HEK293 (cell line): Measurements from ENCODE around the gene CACNA2D4.
A peak's percentile ranks its signal among the peaks of the same experiment; 100 is the strongest.

Experiments
- CTCF ChIA-PET: fragments of 350-600 bp; formaldehyde crosslinking; extraction: SDS; loops from one replicate; lab custom pipeline; 2021; ENCODE audit warnings: antibody characterized with exemption; lab: Yijun Ruan, JAX
- POLR2A ChIA-PET: fragments of 300-600 bp; formaldehyde crosslinking; extraction: SDS; loops from one replicate; lab custom pipeline; 2020; ENCODE audit warnings: antibody characterized with exemption, inconsistent platforms; lab: Yijun Ruan, JAX
- H3K27ac ChIP-seq: fragments of 200-500 bp; sonication (Bioruptor generic); 2 replicates; pipeline ENCODE4 v1.5.1; 2014; ENCODE audit warnings: low read depth, low read length, control low read depth, inconsistent platforms; ENCODE audit errors: extremely low read depth
- H3K36me3 ChIP-seq, 2 experiments: fragments of 200-500 bp in 1 of 2; sonication (Bioruptor generic) in 1 of 2; 1 replicate in 1 of 2; 2 replicates in 1 of 2; pipeline ENCODE4 v1.5.1; 2014 to 2017; ENCODE audit warnings: inconsistent platforms in 2 of 2, low read length in 2 of 2; ENCODE audit not compliant: control insufficient read depth in 2 of 2, insufficient read depth in 1 of 2
- H3K4me1 ChIP-seq: fragments of 200-500 bp; sonication (Bioruptor generic); 2 replicates; pipeline ENCODE4 v1.5.1; 2014; ENCODE audit warnings: mild to moderate bottlenecking, low read length, inconsistent platforms; ENCODE audit not compliant: control insufficient read depth, insufficient read depth
- H3K4me3 ChIP-seq: 2 replicates; pipeline ENCODE4 v1.5.1; 2011; ENCODE audit warnings: low read depth, mild to moderate bottlenecking, control low read depth, low read length, moderate library complexity
- H3K9me3 ChIP-seq: fragments of 200-500 bp; sonication (Bioruptor generic); 2 replicates; pipeline ENCODE4 v1.5.1; 2014; ENCODE audit warnings: low read depth, low read length, inconsistent platforms; ENCODE audit not compliant: control insufficient read depth, insufficient read depth
- BCL11A ChIP-seq: fragments of 450-650 bp; formaldehyde crosslinking; IDR thresholded peaks from 2 replicates; pipeline ENCODE4 v1.5.1; 2016; ENCODE audit warnings: low read depth, missing biosample characterization, missing genetic modification characterization
- BCL6B ChIP-seq: fragments of 450-650 bp; formaldehyde crosslinking; IDR thresholded peaks from 2 replicates; pipeline ENCODE4 v1.5.1; 2017; ENCODE audit warnings: missing biosample characterization, missing genetic modification characterization
- EGR2 ChIP-seq: fragments of 450-650 bp; formaldehyde crosslinking; IDR thresholded peaks from 2 replicates; pipeline ENCODE4 v1.5.1; 2016; ENCODE audit warnings: low read depth, missing biosample characterization, missing genetic modification characterization
- KLF8 ChIP-seq: fragments of 450-650 bp; formaldehyde crosslinking; IDR thresholded peaks from 2 replicates; pipeline ENCODE4 v1.5.1; 2016; ENCODE audit warnings: missing biosample characterization, missing genetic modification characterization
- KLF9 ChIP-seq: fragments of 450-650 bp; formaldehyde crosslinking; IDR thresholded peaks from 2 replicates; pipeline ENCODE4 v1.5.1; 2016; ENCODE audit warnings: missing biosample characterization, missing genetic modification characterization, low read depth
- MEIS1 ChIP-seq: sonication (generic); formaldehyde crosslinking; IDR thresholded peaks from 2 replicates; pipeline ENCODE4 v1.8.1; 2022; ENCODE audit warnings: missing genetic modification reagents, mild to moderate bottlenecking, borderline replicate concordance
- PRDM6 ChIP-seq: fragments of 450-650 bp; formaldehyde crosslinking; IDR thresholded peaks from 2 replicates; pipeline ENCODE4 v1.5.1; 2017; ENCODE audit warnings: missing biosample characterization, missing genetic modification characterization
- SETDB1 ChIP-seq: IDR thresholded peaks from one replicate; pipeline ENCODE4 v1.6.1; 2017; ENCODE audit warnings: mild to moderate bottlenecking, low read length, moderate library complexity, mixed read lengths; ENCODE audit not compliant: insufficient read length
- ZBTB20 ChIP-seq: fragments of 450-650 bp; formaldehyde crosslinking; IDR thresholded peaks from 2 replicates; pipeline ENCODE4 v1.5.1; 2016; ENCODE audit warnings: missing biosample characterization, missing genetic modification characterization
- ZFHX2 ChIP-seq: fragments of 450-650 bp; formaldehyde crosslinking; conservative IDR thresholded peaks from 2 replicates; pipeline ENCODE4 v1.5.1; 2016; ENCODE audit warnings: missing biosample characterization, missing genetic modification characterization
- ZNF155 ChIP-seq: fragments of 450-650 bp; formaldehyde crosslinking; IDR thresholded peaks from 2 replicates; pipeline ENCODE4 v1.5.1; 2016; ENCODE audit warnings: missing biosample characterization, missing genetic modification characterization
- ZNF169 ChIP-seq: fragments of 450-650 bp; formaldehyde crosslinking; IDR thresholded peaks from 2 replicates; pipeline ENCODE4 v1.5.1; 2016; ENCODE audit warnings: missing biosample characterization, missing genetic modification characterization
- ZNF184 ChIP-seq: fragments of 450-650 bp; IDR thresholded peaks from 2 replicates; pipeline ENCODE4 v1.5.1; 2018; ENCODE audit warnings: missing biosample characterization, mild to moderate bottlenecking, missing genetic modification characterization
- ZNF311 ChIP-seq: fragments of 450-650 bp; formaldehyde crosslinking; IDR thresholded peaks from 2 replicates; pipeline ENCODE4 v1.5.1; 2017; ENCODE audit warnings: missing biosample characterization, missing genetic modification characterization, borderline replicate concordance
- ZNF449 ChIP-seq: fragments of 450-650 bp; formaldehyde crosslinking; IDR thresholded peaks from 2 replicates; pipeline ENCODE4 v1.5.1; 2017; ENCODE audit warnings: missing biosample characterization, mild to moderate bottlenecking, missing genetic modification characterization, moderate library complexity
- ZNF555 ChIP-seq: fragments of 450-650 bp; formaldehyde crosslinking; conservative IDR thresholded peaks from 2 replicates; pipeline ENCODE4 v1.5.1; 2017; ENCODE audit warnings: missing biosample characterization, mild to moderate bottlenecking, missing genetic modification characterization, inconsistent platforms
- ZNF561 ChIP-seq: fragments of 450-650 bp; IDR thresholded peaks from 2 replicates; pipeline ENCODE4 v1.5.1; 2018; ENCODE audit warnings: missing biosample characterization, missing genetic modification characterization, borderline replicate concordance
- ZNF76 ChIP-seq: fragments of 450-650 bp; formaldehyde crosslinking; IDR thresholded peaks from 2 replicates; pipeline ENCODE4; 2016; ENCODE audit warnings: low read depth, missing biosample characterization, missing genetic modification characterization, borderline replicate concordance
- ZSCAN4 ChIP-seq: fragments of 450-650 bp; formaldehyde crosslinking; IDR thresholded peaks from 2 replicates; pipeline ENCODE4 v1.5.1; 2017; ENCODE audit warnings: missing biosample characterization, missing genetic modification characterization
- ZXDB ChIP-seq: fragments of 450-650 bp; formaldehyde crosslinking; IDR thresholded peaks from 2 replicates; pipeline ENCODE4 v1.5.1; 2016; ENCODE audit warnings: missing biosample characterization, missing genetic modification characterization

CACNA2D4 gene

GRCh38 chr12:1846421-1847405, 71.7 kb downstream of the CACNA2D4 start:
- no peaks in the 10 kb centered on the region for H3K4me1 ChIP-seq
- ChIA-PET CTCF (no interaction called here), POLR2A (no interaction called here)
- no peaks in the 10 kb centered on the region for H3K36me3 ChIP-seq
- H3K27ac ChIP-seq, result no peak overlapping the region
- TF ChIP-seq BCL11A (tag by site-specific recombination) (no peak), MEIS1 (no peak), ZSCAN4 (tag by site-specific recombination) (no peak), ZBTB20 (no peak), PRDM6 (tag by site-specific recombination) (no peak), ZXDB (tag by site-specific recombination) (no peak), ZNF184 (no peak), ZNF76 (tag by site-specific recombination) (no peak), BCL6B (tag by site-specific recombination) (no peak), ZNF449 (no peak), ZNF561 (tag by site-specific recombination) (no peak), ZNF155 (no peak), SETDB1 (no peak)
- H3K9me3 ChIP-seq, result no peaks in the 10 kb centered on the region
- H3K4me3 ChIP-seq, result no peak overlapping the region

GRCh38 chr12:1845886-1846285, 72.6 kb downstream of the CACNA2D4 start:
- Histone ChIP-seq H3K9me3 (no peaks in the 10 kb centered on the region), H3K4me3 (no peak overlapping the region), H3K36me3 (no peaks in the 10 kb centered on the region), H3K4me1 (no peaks in the 10 kb centered on the region), H3K27ac (no peak overlapping the region)
- ChIA-PET CTCF (no interaction called here), POLR2A (no interaction called here)
- TF ChIP-seq ZFHX2 (peak; percentile 29), EGR2 (tag by site-specific recombination) (peak; percentile 43; the same call in 1 of the 2 replicates), ZNF555 (tag by site-specific recombination) (no peak), ZNF311 (tag by site-specific recombination) (no peak), KLF8 (no peak), ZNF169 (tag by site-specific recombination) (no peak), KLF9 (no peak)
